IMR-90 (cell line): ENCODE measurements around the gene HEATR9. TPM values are rescaled to one million over a fixed set of nuclear protein-coding genes. Genes with fewer than 3 reads are reported as not detected.

Source experiments
- ATAC-seq: fragments of 200-7000 bp; cut with Tn5 transposase; 2 replicates; pipeline ENCODE4 v1.9.1; 2020; ENCODE audit warnings: low read depth, mild to moderate bottlenecking, moderate library complexity
- BruUV-seq: library from RNA; stranded (reverse); fragments of 400-500 nt; replicated peaks from 2 replicates; lab custom pipeline; 2021; lab: Mats Ljungman, UMichigan
- CTCF ChIA-PET: fragments of 300-600 bp; formaldehyde crosslinking; extraction: SDS; loops from one replicate; lab custom pipeline; 2021; ENCODE audit warnings: antibody characterized with exemption; lab: Yijun Ruan, JAX
- POLR2A ChIA-PET: fragments of 300-600 bp; sonication (Branson Sonifier 250); formaldehyde crosslinking; loops from one replicate; lab custom pipeline; 2022; ENCODE audit warnings: antibody characterized with exemption; ENCODE audit not compliant: unreplicated experiment; lab: Charles Lee
- DNase-seq: peaks from one replicate; pipeline ENCODE4 v3.0.0; 2013
- H2AFZ ChIP-seq: replicated peaks from 2 replicates; pipeline ENCODE3; 2013; ENCODE audit warnings: low read length, mild to moderate bottlenecking; ENCODE audit not compliant: poor library complexity
- H2AK5ac ChIP-seq: 2 replicates; pipeline ENCODE4 v1.6.1; 2013; ENCODE audit warnings: low read depth, low read length, inconsistent platforms
- H2AK9ac ChIP-seq: replicated peaks from 2 replicates; pipeline ENCODE3; 2013; ENCODE audit warnings: mild to moderate bottlenecking, low read depth, low read length, moderate library complexity; ENCODE audit not compliant: poor library complexity
- H2BK120ac ChIP-seq: 2 replicates; pipeline ENCODE4 v1.6.1; 2013; ENCODE audit warnings: low read depth, low read length, inconsistent platforms
- H2BK15ac ChIP-seq: 3 replicates; pipeline ENCODE4 v1.6.1; 2013; ENCODE audit warnings: low read depth, low read length, inconsistent platforms
- H2BK20ac ChIP-seq: 2 replicates; pipeline ENCODE4 v1.6.1; 2013; ENCODE audit warnings: low read depth, mild to moderate bottlenecking, inconsistent platforms, low read length, moderate library complexity
- H2BK5ac ChIP-seq: 2 replicates; pipeline ENCODE4 v1.6.1; 2013; ENCODE audit warnings: mild to moderate bottlenecking, low read depth, low read length, inconsistent platforms; ENCODE audit not compliant: poor library complexity, severe bottlenecking
- H3K14ac ChIP-seq: replicated peaks from 2 replicates; pipeline ENCODE4 v1.6.1; 2013; ENCODE audit warnings: low read depth, low read length, inconsistent platforms
- H3K18ac ChIP-seq: 2 replicates; pipeline ENCODE4 v1.6.1; 2013; ENCODE audit warnings: low read depth, low read length, control low read depth
- H3K23ac ChIP-seq: 2 replicates; pipeline ENCODE4 v1.6.1; 2013; ENCODE audit warnings: low read depth, low read length, inconsistent platforms
- H3K27ac ChIP-seq: 2 replicates; pipeline ENCODE4 v1.5.1; 2013; ENCODE audit warnings: mild to moderate bottlenecking, control low read depth, low read length; ENCODE audit not compliant: insufficient read depth
- H3K27me3 ChIP-seq: 2 replicates; pipeline ENCODE4 v1.6.1; 2013; ENCODE audit warnings: low read length; ENCODE audit not compliant: control insufficient read depth, insufficient read depth
- H3K36me3 ChIP-seq: 2 replicates; pipeline ENCODE4 v1.6.1; 2013; ENCODE audit warnings: low read length, mixed read lengths; ENCODE audit not compliant: control insufficient read depth, insufficient read depth
- H3K4ac ChIP-seq: 2 replicates; pipeline ENCODE4 v1.6.1; 2013; ENCODE audit warnings: low read depth, low read length, inconsistent platforms
- H3K4me1 ChIP-seq: 2 replicates; pipeline ENCODE4 v1.6.1; 2013; ENCODE audit warnings: low read length, mixed read lengths; ENCODE audit not compliant: control insufficient read depth, insufficient read depth
- H3K4me2 ChIP-seq: 2 replicates; pipeline ENCODE4 v1.6.1; 2013; ENCODE audit warnings: low read depth, mild to moderate bottlenecking, control low read depth, low read length, moderate library complexity
- H3K4me3 ChIP-seq: 2 replicates; pipeline ENCODE4 v1.5.1; 2013; ENCODE audit warnings: low read depth, mild to moderate bottlenecking, control low read depth, low read length, moderate library complexity; ENCODE audit not compliant: insufficient read depth
- H3K56ac ChIP-seq: 2 replicates; pipeline ENCODE4 v1.6.1; 2013; ENCODE audit warnings: low read length, inconsistent platforms; ENCODE audit not compliant: insufficient read depth; ENCODE audit errors: extremely low read depth
- H3K79me1 ChIP-seq, 2 experiments: 2 replicates each; pipeline ENCODE4 v1.6.1; 2013; ENCODE audit warnings: low read length in 2 of 2, inconsistent platforms in 1 of 2, low read depth in 1 of 2
- H3K9ac ChIP-seq: 2 replicates; pipeline ENCODE4 v1.6.1; 2013; ENCODE audit warnings: low read depth, low read length, control low read depth
- H3K9me1 ChIP-seq: 2 replicates; pipeline ENCODE4 v1.6.1; 2013; ENCODE audit warnings: low read length, inconsistent platforms; ENCODE audit not compliant: insufficient read depth
- H3K9me3 ChIP-seq: 2 replicates; pipeline ENCODE4 v1.6.1; 2013; ENCODE audit warnings: low read length; ENCODE audit not compliant: control insufficient read depth, insufficient read depth
- H4K20me1 ChIP-seq: 2 replicates; pipeline ENCODE4 v1.6.1; 2013; ENCODE audit warnings: low read length, inconsistent platforms; ENCODE audit not compliant: insufficient read depth
- H4K5ac ChIP-seq: 2 replicates; pipeline ENCODE4 v1.6.1; 2013; ENCODE audit warnings: mild to moderate bottlenecking, low read depth, low read length, control low read depth
- H4K8ac ChIP-seq, 2 experiments: 2 replicates each; pipeline ENCODE4 v1.6.1; 2013; ENCODE audit warnings: low read depth in 2 of 2, low read length in 2 of 2, control low read depth in 1 of 2, inconsistent platforms in 1 of 2
- H4K91ac ChIP-seq: 2 replicates; pipeline ENCODE4 v1.6.1; 2013; ENCODE audit warnings: low read depth, low read length, inconsistent platforms; ENCODE audit not compliant: insufficient read depth
- BHLHE40 ChIP-seq: fragments of 150-350 bp; IDR thresholded peaks from 2 replicates; pipeline ENCODE4 v1.6.1; 2016; ENCODE audit warnings: mild to moderate bottlenecking, low read depth, low read length
- CEBPB ChIP-seq: IDR thresholded peaks from 2 replicates; pipeline ENCODE4 v1.6.1; 2012; ENCODE audit warnings: low read depth, low read length, improper control_type of control experiment
- CHD1 ChIP-seq: IDR thresholded peaks from 2 replicates; pipeline ENCODE4 v1.6.1; 2012; ENCODE audit warnings: low read depth, low read length, improper control_type of control experiment
- CTCF ChIP-seq: conservative IDR thresholded peaks from 2 replicates; pipeline ENCODE4 v1.5.1; 2012; ENCODE audit warnings: mild to moderate bottlenecking, low read depth, low read length, improper control_type of control experiment
- ELK1 ChIP-seq: fragments of 150-350 bp; IDR thresholded peaks from 2 replicates; pipeline ENCODE4 v1.6.1; 2016; ENCODE audit warnings: low read depth, mild to moderate bottlenecking, low read length, moderate library complexity, borderline replicate concordance
- FOS ChIP-seq: fragments of 150-350 bp; IDR thresholded peaks from 2 replicates; pipeline ENCODE4 v1.6.1; 2016; ENCODE audit warnings: low read depth, low read length
- MAFK ChIP-seq: IDR thresholded peaks from 2 replicates; pipeline ENCODE4 v1.6.1; 2012; ENCODE audit warnings: low read depth, low read length, improper control_type of control experiment
- MAZ ChIP-seq: IDR thresholded peaks from 2 replicates; pipeline ENCODE4 v1.6.1; 2012; ENCODE audit warnings: low read depth, mild to moderate bottlenecking, low read length, improper control_type of control experiment, moderate library complexity, borderline replicate concordance
- MXI1 ChIP-seq: IDR thresholded peaks from 2 replicates; pipeline ENCODE4 v1.6.1; 2012; ENCODE audit warnings: low read depth, mild to moderate bottlenecking, low read length, moderate library complexity, borderline replicate concordance
- NFE2L2 ChIP-seq: fragments of 150-350 bp; IDR thresholded peaks from 2 replicates; pipeline ENCODE4 v1.6.1; 2016; ENCODE audit warnings: low read depth, mild to moderate bottlenecking, low read length
- POLR2A ChIP-seq: IDR thresholded peaks from 2 replicates; pipeline ENCODE4 v1.6.1; 2012; ENCODE audit warnings: mild to moderate bottlenecking, low read depth, low read length
- RAD21 ChIP-seq: IDR thresholded peaks from 2 replicates; pipeline ENCODE4 v1.6.1; 2012; ENCODE audit warnings: low read length, improper control_type of control experiment
- RCOR1 ChIP-seq: IDR thresholded peaks from 2 replicates; pipeline ENCODE4 v1.6.1; 2012; ENCODE audit warnings: mild to moderate bottlenecking, low read length, improper control_type of control experiment; ENCODE audit not compliant: insufficient replicate concordance
- RFX5 ChIP-seq: IDR thresholded peaks from 2 replicates; pipeline ENCODE4 v1.8.0; 2012; ENCODE audit warnings: low read depth, mild to moderate bottlenecking, low read length, moderate library complexity
- SMC3 ChIP-seq: fragments of 150-350 bp; IDR thresholded peaks from 2 replicates; pipeline ENCODE4 v1.6.1; 2016; ENCODE audit warnings: low read depth, mild to moderate bottlenecking, antibody characterized with exemption, low read length, moderate library complexity
- USF2 ChIP-seq: fragments of 150-350 bp; IDR thresholded peaks from 2 replicates; pipeline ENCODE4 v1.6.1; 2017; ENCODE audit warnings: mild to moderate bottlenecking, antibody characterized with exemption, low read length, low read depth
- WGBS, 2 experiments: methylation state at CpG; one replicate each; pipeline versions ENCODE4 v1.1.5 to v1.1.7; 2013; ENCODE audit warnings: missing lambda C conversion rate in 2 of 2; ENCODE audit not compliant: insufficient read length in 1 of 2; ENCODE audit errors: extremely low coverage in 2 of 2; 5-methylcytosine and 5-hydroxymethylcytosine counted together
- dilution Hi-C: fragments of 300-500 bp; cut with HindIII; formaldehyde crosslinking; loops from one replicate; pipeline ENCODE4 v1.14.3; 2018; ENCODE audit warnings: low sequenced_read_pairs; ENCODE audit not compliant: unreplicated experiment
- in situ Hi-C: fragments of 300-500 bp; cut with MboI; formaldehyde crosslinking; loops from 3 replicates; pipeline ENCODE4 v1.14.3; 2019; ENCODE audit warnings: low sequenced_read_pairs, inconsistent platforms, mixed read lengths
- intact Hi-C: fragments of 100-400 bp; cut with micrococcal nuclease; formaldehyde crosslinking; loops from 2 replicates; pipeline ENCODE4 v1.10.0; 2022
- polyA plus RNA-seq, 3 experiments: library from polyadenylated mRNA; depleted of rRNA; stranded (reverse); fragments of >200 nt; gene quantifications; 2 replicates each; pipeline ENCODE4 v1.2.3, GENCODE V29; 2012; ENCODE audit warnings: low replicate concordance in 1 of 3
- total RNA-seq: library from RNA; depleted of rRNA; stranded (reverse); fragments of >200 nt; gene quantifications from 2 replicates; pipeline ENCODE4 v1.2.3, GENCODE V29; 2012

Gene HEATR9
- total and polyA plus RNA-seq, 2 of the 4 experiments (the other 2 are of a cell fraction): not detected

- H3K23ac ChIP-seq: no peak overlapping the region
- H4K5ac ChIP-seq: no peak overlapping the region
- no peaks in the 10 kb centered on the region for H3K36me3 ChIP-seq
- no peak overlapping the region for H2AFZ ChIP-seq
- H2BK120ac ChIP-seq: no peak overlapping the region
- H3K14ac ChIP-seq: no peak overlapping the region
- H3K4me3 ChIP-seq: no peak overlapping the region
- POLR2A ChIA-PET: no interaction called here
- no peak for ATAC-seq
- in situ Hi-C loops: no loop called here
- H2AK5ac ChIP-seq: no peak overlapping the region
- WGBS, 2 experiments: no CpG with 5 or more reads among the region's 3 CpGs
- dilution Hi-C loops: no loop called here
- no peak overlapping the region for H2BK5ac ChIP-seq
- H3K27ac ChIP-seq: no peak overlapping the region
- no peak overlapping the region for H3K18ac ChIP-seq
- no TSS peak for BruUV-seq
- H3K4me2 ChIP-seq: no peak overlapping the region
- CTCF ChIA-PET: interaction anchor here (1.0 to 1.2 kb wide), 2 partner anchors 14 to 23 kb away, joined by 3 read pairs; no protein-coding TSS in a partner anchor
- H3K9me1 ChIP-seq: no peaks in the 10 kb centered on the region
- H3K4ac ChIP-seq: no peak overlapping the region
- no peak overlapping the region for H3K9ac ChIP-seq
- H4K20me1 ChIP-seq: no peaks in the 10 kb centered on the region
- intact Hi-C loops: no loop called here
- H3K9me3 ChIP-seq: no peaks in the 10 kb centered on the region
- no peak overlapping the region for H2AK9ac ChIP-seq
- H2BK15ac ChIP-seq: no peak overlapping the region
- DNase-seq: no peak
- no peaks in the 10 kb centered on the region for H3K79me1 ChIP-seq
- no peak overlapping the region for H2BK20ac ChIP-seq
- H4K91ac ChIP-seq: no peak overlapping the region
- peaks cover 3% of the 10 kb centered on the region; the same call in 1 of the 2 replicates for H3K27me3 ChIP-seq
- TF ChIP-seq MAFK (no peak), POLR2A (no peak), RAD21 (no peak), NFE2L2 (no peak), BHLHE40 (no peak), CTCF (no peak), CHD1 (no peak), CEBPB (no peak), RCOR1 (no peak), MXI1 (no peak), ELK1 (no peak), SMC3 (no peak), USF2 (no peak), MAZ (no peak), RFX5 (no peak), FOS (no peak)
- H3K4me1 ChIP-seq: no peaks in the 10 kb centered on the region
- H4K8ac ChIP-seq: no peak overlapping the region
- H3K56ac ChIP-seq: no peak overlapping the region
Measured at GRCh38 chr17:35875800-35876139, 7.1 kb upstream of the HEATR9 start.
